ENCODE measurements around the gene GMIP. TPM values are rescaled to one million over a fixed set of nuclear protein-coding genes. Genes with fewer than 3 reads are reported as not detected.
A peak's percentile ranks its signal among the peaks of the same experiment; 100 is the strongest.

GMIP gene
- total and polyA plus RNA-seq, 7 donors = 0.51 to 2.3 (median 1.4) TPM

DNA sequence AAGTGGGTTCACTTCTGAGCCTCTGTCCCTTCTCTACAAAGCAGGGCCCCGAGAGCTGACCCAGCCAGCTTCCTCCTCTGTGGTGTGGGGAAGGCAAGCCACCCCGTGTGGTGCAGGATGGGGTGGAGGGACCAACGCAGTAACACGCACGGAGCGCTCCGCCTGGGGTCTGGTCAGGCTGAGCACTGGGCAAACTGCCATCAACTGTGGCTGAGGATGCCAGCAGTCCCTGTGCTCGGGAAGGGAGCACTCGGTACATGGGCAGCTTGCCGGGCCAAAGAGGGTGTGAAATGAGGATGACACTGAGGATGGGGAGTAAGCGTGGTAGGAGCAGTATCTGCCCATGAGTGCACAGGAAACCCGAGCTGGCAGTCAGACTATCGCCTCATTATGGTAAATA, 7.6 kb upstream of the GMIP start:
- ATAC-seq (peak in 2 of 4 donors; percentile 19 to 23), DNase-seq (no peak)
- H3K4me1 ChIP-seq = no peaks in the 10 kb centered on the region
- no peak overlapping the region for H3K4me3 ChIP-seq
- H3K9me3 ChIP-seq = no peaks in the 10 kb centered on the region
- no peak overlapping the region for H3K27ac ChIP-seq
- H3K36me3 ChIP-seq (ENCODE audit: insufficient read depth in 1 of 2, low read depth in 1 of 2) = peaks cover 17 to 100% of the 10 kb centered on the region in 2 donors
- WGBS, 3 donors = 39 to 45% (median 41%) methylated on average over 13 of the region's 13 CpGs
- TF ChIP-seq, protein P1, sequence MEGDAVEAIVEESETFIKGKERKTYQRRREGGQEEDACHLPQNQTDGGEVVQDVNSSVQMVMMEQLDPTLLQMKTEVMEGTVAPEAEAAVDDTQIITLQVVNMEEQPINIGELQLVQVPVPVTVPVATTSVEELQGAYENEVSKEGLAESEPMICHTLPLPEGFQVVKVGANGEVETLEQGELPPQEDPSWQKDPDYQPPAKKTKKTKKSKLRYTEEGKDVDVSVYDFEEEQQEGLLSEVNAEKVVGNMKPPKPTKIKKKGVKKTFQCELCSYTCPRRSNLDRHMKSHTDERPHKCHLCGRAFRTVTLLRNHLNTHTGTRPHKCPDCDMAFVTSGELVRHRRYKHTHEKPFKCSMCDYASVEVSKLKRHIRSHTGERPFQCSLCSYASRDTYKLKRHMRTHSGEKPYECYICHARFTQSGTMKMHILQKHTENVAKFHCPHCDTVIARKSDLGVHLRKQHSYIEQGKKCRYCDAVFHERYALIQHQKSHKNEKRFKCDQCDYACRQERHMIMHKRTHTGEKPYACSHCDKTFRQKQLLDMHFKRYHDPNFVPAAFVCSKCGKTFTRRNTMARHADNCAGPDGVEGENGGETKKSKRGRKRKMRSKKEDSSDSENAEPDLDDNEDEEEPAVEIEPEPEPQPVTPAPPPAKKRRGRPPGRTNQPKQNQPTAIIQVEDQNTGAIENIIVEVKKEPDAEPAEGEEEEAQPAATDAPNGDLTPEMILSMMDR (IDR thresholded peaks at IDR 0.05) = no peak
- intact Hi-C loops (cut with DNase I) = no loop called here
- no peaks in the 10 kb centered on the region for H3K27me3 ChIP-seq (ENCODE audit: insufficient read depth in 3 of 3, low read length in 2 of 3)

DNA sequence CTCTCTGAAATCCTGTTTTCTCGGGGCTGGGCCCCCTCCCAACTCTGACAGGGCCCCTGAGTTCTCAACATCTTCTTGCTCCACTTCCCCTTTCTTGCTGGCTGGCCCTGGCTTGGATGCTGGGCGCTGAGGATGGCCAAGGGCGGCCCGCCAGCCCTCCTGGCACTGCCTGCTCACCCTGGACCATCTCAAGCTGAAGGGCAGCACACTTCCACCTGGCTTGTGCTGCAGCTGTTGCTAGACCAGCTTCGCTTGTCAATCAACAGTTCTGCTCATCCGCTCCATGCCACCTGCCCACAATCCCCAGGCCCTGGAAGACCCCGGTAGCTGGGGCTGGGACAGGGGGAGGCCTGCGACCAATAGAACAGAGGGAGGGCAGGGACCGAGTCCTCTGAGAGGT, 6.9 kb upstream of the GMIP start:
- DNase-seq = no peak
- Histone ChIP-seq H3K9me3 (no peaks in the 10 kb centered on the region), H3K4me3 (no peak overlapping the region), H3K27ac (peak overlapping the region; percentile 36), H3K27me3 (ENCODE audit: insufficient read depth in 3 of 3, low read length in 2 of 3) (no peaks in the 10 kb centered on the region), H3K4me1 (no peaks in the 10 kb centered on the region), H3K36me3 (ENCODE audit: insufficient read depth in 1 of 2, low read depth in 1 of 2) (peaks cover 20 to 100% of the 10 kb centered on the region in 2 donors)
- intact Hi-C loops (cut with DNase I) = no loop called here
- WGBS, 3 donors = 37 to 54% (median 38%) methylated on average over 9 of the region's 9 CpGs
- peak in 3 of 4 donors; percentile 59 to 79 (median 65) for ATAC-seq
- TF ChIP-seq, protein P1 (IDR thresholded peaks at IDR 0.05) = no peak

DNA sequence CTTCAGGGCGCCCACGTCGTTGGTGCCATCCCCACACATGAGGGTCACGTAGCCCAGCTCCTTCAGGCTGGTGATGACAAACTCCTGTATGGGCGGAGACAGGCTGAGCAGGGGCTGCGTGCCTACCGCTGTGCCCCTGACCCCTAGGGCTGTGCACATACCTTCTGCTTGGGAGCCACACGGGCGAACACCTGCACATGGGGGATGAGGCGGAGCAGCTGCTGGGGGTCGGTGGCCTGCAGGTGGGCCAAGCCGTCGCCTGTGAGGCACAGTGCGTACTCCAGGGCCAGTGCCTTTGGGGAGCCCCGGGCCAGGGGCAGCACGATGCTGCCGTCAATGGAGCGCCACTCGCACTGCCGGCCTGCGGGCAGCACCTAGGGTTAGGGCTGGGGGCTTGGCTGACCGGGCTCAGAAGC, 6.1 kb upstream of the GMIP start:
- Histone ChIP-seq H3K9me3 (no peaks in the 10 kb centered on the region), H3K4me3 (no peak overlapping the region), H3K27ac (no peak overlapping the region), H3K4me1 (no peaks in the 10 kb centered on the region), H3K27me3 (ENCODE audit: insufficient read depth in 3 of 3, low read length in 2 of 3) (no peaks in the 10 kb centered on the region), H3K36me3 (ENCODE audit: insufficient read depth in 1 of 2, low read depth in 1 of 2) (peaks cover 14 to 100% of the 10 kb centered on the region in 2 donors)
- ATAC-seq = no peak
- 93 to 96% (median 94%) methylated on average over 21 to 22 of the region's 22 CpGs for WGBS, 3 donors
- no peak for DNase-seq
- TF ChIP-seq, protein P1 (IDR thresholded peaks at IDR 0.05) = no peak
- intact Hi-C loops (cut with DNase I) = loop anchor here in 1 of 2 donors (5.0 kb wide), 1 partner anchor 117 kb away; no protein-coding TSS in a partner anchor

DNA sequence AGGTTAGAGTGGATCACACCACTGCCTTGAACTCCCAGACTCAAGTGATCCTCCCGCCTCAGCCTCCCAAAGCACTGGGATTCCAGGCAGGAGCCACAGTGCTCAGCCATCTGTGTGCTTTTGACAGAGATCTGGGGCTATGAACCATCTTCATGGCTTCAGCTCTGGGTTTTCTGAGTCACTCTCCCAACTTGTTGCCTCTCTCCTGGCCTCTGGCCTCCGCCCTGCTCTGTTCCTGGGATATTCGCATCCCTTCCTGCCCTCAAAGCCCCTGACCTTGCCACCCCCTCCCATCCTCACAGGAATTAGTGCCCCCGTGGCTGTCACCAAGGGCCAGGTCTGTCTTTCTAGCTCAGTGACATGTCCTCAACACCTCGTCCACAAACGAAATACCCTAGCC, 5.7 kb upstream of the GMIP start:
- H3K36me3 ChIP-seq (ENCODE audit: insufficient read depth in 1 of 2, low read depth in 1 of 2) = peaks cover 12 to 100% of the 10 kb centered on the region in 2 donors
- H3K27ac ChIP-seq = no peak overlapping the region
- 88 to 93% (median 92%) methylated on average over 5 to 6 of the region's 6 CpGs for WGBS, 3 donors
- ATAC-seq = no peak
- no peaks in the 10 kb centered on the region for H3K27me3 ChIP-seq (ENCODE audit: insufficient read depth in 3 of 3, low read length in 2 of 3)
- DNase-seq = no peak
- no peaks in the 10 kb centered on the region for H3K9me3 ChIP-seq
- TF ChIP-seq, protein P1 (IDR thresholded peaks at IDR 0.05) = no peak
- intact Hi-C loops (cut with DNase I) = loop anchor here in 1 of 2 donors (5.0 kb wide), 1 partner anchor 117 kb away; no protein-coding TSS in a partner anchor
- H3K4me3 ChIP-seq = no peak overlapping the region
- no peaks in the 10 kb centered on the region for H3K4me1 ChIP-seq
